ENCODE results near the gene FGF12. TPM values are rescaled to one million over a fixed set of nuclear protein-coding genes. Genes with fewer than 3 reads are reported as not detected.
A peak's percentile ranks its signal among the peaks of the same experiment; 100 is the strongest.

FGF12 gene
- polyA plus RNA-seq, 10 donors = 1.3 to 6.5 (median 3.1) TPM

GRCh38 chr3:192260116-192261010, 467.0 kb downstream of the FGF12 start:
- no peak for DNase-seq

GRCh38 chr3:192259661-192260060, 467.7 kb downstream of the FGF12 start:
- DNase-seq = no peak

- DNase-seq = no peak
Observed at GRCh38 chr3:192258721-192259120, 468.6 kb downstream of the FGF12 start.

- no peak for DNase-seq
Observed at GRCh38 chr3:192255839-192256238, 471.5 kb downstream of the FGF12 start.

DNA sequence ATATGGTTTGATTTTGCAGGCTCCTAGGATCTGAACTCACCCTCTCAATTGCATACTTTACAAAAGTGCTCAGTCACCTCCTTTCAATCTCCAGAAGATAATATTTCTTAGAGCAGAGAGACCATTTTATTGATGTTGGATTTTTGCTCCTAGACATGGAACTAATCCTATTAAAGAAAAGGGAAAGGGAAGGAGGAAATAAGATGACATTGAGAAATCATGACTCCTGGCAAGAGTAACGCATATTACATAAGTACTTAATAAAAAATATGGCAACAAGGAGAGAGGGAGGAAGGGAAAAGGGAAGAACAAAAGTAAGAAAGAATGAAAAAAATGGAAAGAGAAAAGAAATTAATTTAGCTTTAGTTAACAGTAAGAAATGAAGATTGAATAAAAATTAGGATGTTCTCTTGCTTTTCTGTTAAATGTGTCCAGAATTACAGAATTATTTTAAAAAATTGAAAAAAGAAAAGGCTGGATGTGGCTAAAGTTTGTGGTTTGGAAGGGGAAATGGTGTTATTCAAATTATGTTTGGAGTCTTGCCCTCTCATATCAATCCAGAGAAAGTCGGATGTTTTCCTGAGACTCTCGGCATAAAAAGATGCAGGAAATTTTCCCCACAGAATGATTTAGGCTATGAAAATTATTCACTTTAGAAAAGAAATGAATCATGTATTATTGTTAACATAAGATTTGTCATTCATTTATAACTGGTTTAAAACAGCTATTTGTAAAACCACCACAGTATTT, 474.0 kb downstream of the FGF12 start:
- DNase-seq = peak in 2 of 3 donors; percentile 42 to 77

DNA sequence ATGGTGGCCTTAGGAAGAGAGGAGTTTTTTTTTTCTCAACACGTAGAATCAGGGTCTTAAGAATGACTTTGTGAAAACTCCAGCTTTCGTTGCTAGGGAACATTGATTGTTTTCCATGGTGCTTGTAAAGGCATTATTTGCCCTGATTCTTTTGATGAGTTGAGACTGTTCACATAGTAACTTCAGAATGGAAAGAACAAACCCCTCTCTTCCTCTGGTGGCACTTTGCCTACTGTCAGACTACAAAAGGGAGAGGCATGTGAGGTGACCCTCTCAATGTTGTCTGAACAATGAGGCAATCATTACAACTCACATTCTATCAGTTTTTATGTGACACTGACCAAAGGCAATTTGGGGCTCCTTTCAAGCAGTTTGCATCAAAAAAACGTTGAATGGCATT, 477.8 kb downstream of the FGF12 start:
- no peak for DNase-seq

DNA sequence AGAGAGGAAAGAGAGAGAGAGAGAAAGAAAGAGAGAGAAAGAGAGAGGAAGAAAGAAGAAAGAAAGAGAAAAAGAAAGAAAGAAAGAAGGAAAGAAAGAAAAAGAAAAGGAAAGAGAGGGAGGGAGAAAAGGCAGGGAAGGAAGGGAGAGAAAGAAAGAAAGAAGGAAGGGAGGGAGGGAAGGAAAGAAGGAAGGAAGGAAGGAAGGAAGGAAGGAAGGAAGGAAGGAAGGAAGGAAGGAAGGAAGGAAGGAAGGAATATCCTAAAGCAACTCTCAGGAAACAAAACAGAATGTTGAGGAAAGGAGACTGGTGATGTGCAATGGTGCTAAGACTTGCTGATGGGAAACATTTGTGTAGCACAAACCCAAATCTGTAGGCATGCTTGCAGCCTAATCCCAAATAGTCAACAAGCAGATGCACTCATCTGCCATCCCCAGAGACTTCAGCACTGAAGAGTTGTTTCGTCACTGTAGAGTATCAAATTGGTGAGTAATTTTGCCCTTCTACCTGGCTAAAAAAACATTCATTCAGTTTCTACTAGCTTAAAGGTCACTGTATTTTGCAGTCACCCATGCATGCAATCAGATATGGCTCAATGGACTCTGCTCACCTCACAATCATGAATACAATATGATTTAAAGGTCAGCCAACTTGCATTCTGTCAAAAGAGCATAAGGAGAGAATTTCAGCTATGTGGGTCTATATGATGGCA, 480.3 kb downstream of the FGF12 start:
- DNase-seq = no peak

GRCh38 chr3:192244591-192244990, 482.8 kb downstream of the FGF12 start:
- no peak for DNase-seq

- DNase-seq = no peak
Observed at GRCh38 chr3:192239956-192240355, 487.4 kb downstream of the FGF12 start.

DNA sequence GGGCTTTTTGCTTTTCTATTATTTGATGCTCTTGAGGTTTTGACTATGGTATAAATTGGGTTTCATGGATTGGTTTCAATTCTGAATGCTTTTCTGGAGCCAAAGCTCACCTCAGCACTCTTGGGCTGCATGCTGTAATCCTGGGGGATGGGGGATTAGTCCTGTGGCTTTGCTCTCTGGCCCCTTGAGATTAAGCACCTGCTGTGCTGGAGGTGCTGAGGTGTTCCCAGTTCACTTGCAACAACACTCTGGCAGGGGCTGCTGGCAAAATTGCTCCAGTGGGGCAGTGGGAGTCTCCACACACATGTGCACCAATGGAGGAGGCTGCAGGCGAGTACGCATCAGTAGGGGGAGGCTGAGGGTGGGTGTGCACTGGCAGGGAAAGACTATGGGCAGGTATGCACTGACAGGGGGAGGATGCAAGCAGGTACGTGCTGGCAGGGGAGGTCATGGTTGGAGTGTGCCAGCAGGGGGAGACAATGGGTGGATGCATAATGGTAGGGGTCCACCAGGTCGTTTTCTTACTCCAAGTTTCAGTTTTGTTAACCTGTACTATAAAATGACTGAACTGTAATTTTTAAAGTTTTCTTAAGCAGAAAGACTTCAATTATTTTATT, 489.2 kb downstream of the FGF12 start:
- no peak for DNase-seq

GRCh38 chr3:192229866-192230265, 497.5 kb downstream of the FGF12 start:
- peak in 1 of 3 donors; percentile 29 for DNase-seq

DNA sequence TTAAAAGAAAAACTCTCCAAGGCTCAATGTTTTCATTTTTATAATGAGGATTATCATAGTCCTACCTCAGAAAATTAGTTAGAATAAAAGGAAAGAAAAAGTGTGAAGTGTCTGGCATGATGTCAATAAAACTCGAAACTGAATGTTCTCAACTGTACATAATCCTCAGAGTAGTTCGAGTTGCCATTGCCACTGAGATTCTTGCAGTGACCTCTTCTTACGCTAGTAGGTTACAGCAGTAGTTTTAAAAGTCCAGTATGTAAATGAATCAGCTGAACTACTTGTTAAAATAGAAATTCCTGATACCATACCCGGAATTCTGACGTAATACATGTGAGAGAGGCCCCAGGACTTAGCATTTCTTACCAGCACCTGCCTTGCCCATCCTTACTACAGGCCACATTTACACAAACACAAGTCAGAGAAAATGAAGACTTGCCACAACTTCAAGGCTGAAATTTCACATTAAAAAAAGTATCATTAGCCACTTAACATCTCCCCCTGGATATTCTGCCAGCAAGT, 502.6 kb downstream of the FGF12 start:
- no peak for DNase-seq

- DNase-seq = no peak
Observed at GRCh38 chr3:192223815-192224214, 503.5 kb downstream of the FGF12 start.

- DNase-seq = no peak
Observed at GRCh38 chr3:192220915-192221314, 506.4 kb downstream of the FGF12 start.

GRCh38 chr3:192219926-192220325, 507.4 kb downstream of the FGF12 start:
- no peak for DNase-seq

- no peak for DNase-seq
Observed at GRCh38 chr3:192216067-192216466, 511.3 kb downstream of the FGF12 start.

DNA sequence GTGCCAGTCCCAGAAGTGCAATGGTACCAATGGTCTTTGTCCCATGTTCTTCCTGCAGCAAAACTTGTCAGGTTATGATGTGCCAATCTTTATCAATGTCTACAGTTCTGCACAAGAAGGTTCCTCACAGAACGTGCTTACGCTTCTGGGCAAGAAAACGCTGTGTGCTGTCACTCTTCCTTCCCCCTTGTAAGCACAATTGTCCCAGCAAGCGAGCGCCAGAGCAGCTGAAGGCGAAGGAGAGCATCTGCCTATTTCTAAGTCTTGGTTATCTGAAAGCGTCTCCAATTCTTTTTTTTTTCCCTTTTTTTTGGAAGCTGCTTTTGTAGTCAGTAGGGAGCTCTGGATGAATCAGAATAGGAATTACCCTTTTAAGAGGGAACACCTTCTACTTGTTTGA, 514.4 kb downstream of the FGF12 start:
- no peak for DNase-seq

- no peak for DNase-seq
Observed at GRCh38 chr3:192212335-192212734, 515.0 kb downstream of the FGF12 start.

GRCh38 chr3:192207651-192208050, 519.7 kb downstream of the FGF12 start:
- DNase-seq = peak in 1 of 3 donors; percentile 14

GRCh38 chr3:192207239-192207638, 520.1 kb downstream of the FGF12 start:
- no peak for DNase-seq

DNA sequence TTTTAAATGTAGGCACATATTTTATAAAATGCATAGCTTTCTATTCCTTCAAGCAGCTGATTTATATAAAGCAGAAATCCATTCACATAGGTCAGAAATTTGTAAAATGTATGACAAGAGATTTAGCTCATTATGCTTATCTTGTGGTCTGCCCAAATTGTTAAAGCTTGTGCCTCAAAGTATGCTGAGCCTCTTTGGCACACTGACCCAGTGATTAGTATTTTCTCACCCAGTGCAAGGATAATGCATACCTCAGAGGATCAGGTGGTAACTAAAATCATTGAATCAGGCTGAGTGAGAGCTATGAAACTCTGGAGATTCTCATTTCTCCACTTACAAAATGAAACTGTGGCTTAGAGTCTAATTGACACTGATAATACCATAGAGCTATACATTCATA, 533.3 kb downstream of the FGF12 start:
- no peak for DNase-seq
